PC-9 (cell line): ENCODE measurements around the gene SPTBN5. TPM values are rescaled to one million over a fixed set of nuclear protein-coding genes. Genes with fewer than 3 reads are reported as not detected.
A peak's percentile ranks its signal among the peaks of the same experiment; 100 is the strongest.

Source experiments
- BruUV-seq: library from RNA; stranded (reverse); fragments of 400-500 nt; replicated peaks from 2 replicates; lab custom pipeline; 2021; lab: Mats Ljungman, UMichigan
- CTCF ChIA-PET: fragments of 300-600 bp; sonication (Branson Sonifier 250); formaldehyde crosslinking; loops from one replicate; lab custom pipeline; 2022; ENCODE audit warnings: antibody characterized with exemption; lab: Charles Lee
- POLR2A ChIA-PET: fragments of 300-600 bp; sonication (Branson Sonifier 250); formaldehyde crosslinking; loops from one replicate; lab custom pipeline; 2022; ENCODE audit warnings: antibody characterized with exemption; ENCODE audit not compliant: unreplicated experiment; lab: Charles Lee
- DNase-seq, 2 experiments: peaks; one replicate each; pipeline versions ENCODE4 v3.0.0 to v3.0.0-alpha.2; 2015 to 2022; ENCODE audit warnings: mixed read lengths in 1 of 2
- H2AFZ ChIP-seq: fragments of 200-600 bp; sonication (generic); 2 replicates; pipeline ENCODE4 v1.8.1; 2017; ENCODE audit warnings: antibody characterized with exemption
- H3F3A ChIP-seq: fragments of 200-600 bp; sonication (generic); 2 replicates; pipeline ENCODE4 v1.8.1; 2017; ENCODE audit warnings: antibody characterized with exemption, mild to moderate bottlenecking, low read depth; ENCODE audit not compliant: insufficient read depth
- H3K27ac ChIP-seq: fragments of 200-600 bp; sonication (generic); 2 replicates; pipeline ENCODE4 v1.6.1; 2016; ENCODE audit warnings: mixed run types
- H3K27me3 ChIP-seq: fragments of 200-600 bp; sonication (generic); 2 replicates; pipeline ENCODE4 v1.6.1; 2016; ENCODE audit warnings: low read depth, mixed run types; ENCODE audit not compliant: insufficient read depth
- H3K36me3 ChIP-seq: fragments of 200-600 bp; sonication (generic); 2 replicates; pipeline ENCODE4 v1.6.1; 2016; ENCODE audit warnings: low read depth, mixed run types
- H3K4me1 ChIP-seq: fragments of 200-600 bp; sonication (generic); replicated peaks from 2 replicates; pipeline ENCODE4 v1.6.1; 2016; ENCODE audit warnings: mixed run types; ENCODE audit not compliant: insufficient read depth
- H3K4me2 ChIP-seq: fragments of 200-600 bp; sonication (generic); 2 replicates; pipeline ENCODE4 v1.6.1; 2017; ENCODE audit warnings: mixed run types
- H3K4me3 ChIP-seq: fragments of 200-600 bp; sonication (generic); 2 replicates; pipeline ENCODE4 v1.6.1; 2016; ENCODE audit warnings: mixed run types
- H3K79me2 ChIP-seq: fragments of 200-600 bp; sonication (generic); 2 replicates; pipeline ENCODE4 v1.6.1; 2017; ENCODE audit warnings: low read depth, mixed run types
- H3K9me2 ChIP-seq: fragments of 200-600 bp; sonication (generic); 2 replicates; pipeline ENCODE4 v1.8.1; 2017; ENCODE audit warnings: mild to moderate bottlenecking; ENCODE audit not compliant: insufficient read depth
- H3K9me3 ChIP-seq: fragments of 200-600 bp; sonication (generic); 2 replicates; pipeline ENCODE4 v1.8.1; 2016; ENCODE audit warnings: low read depth; ENCODE audit not compliant: insufficient read depth
- H4K20me1 ChIP-seq: fragments of 200-600 bp; sonication (generic); 2 replicates; pipeline ENCODE4 v1.8.1; 2017; ENCODE audit not compliant: insufficient read depth
- EZH2 ChIP-seq: fragments of 200-600 bp; sonication (generic); IDR thresholded peaks from 2 replicates; pipeline ENCODE4 v1.8.0; 2017; ENCODE audit warnings: antibody characterized with exemption, low read depth
- intact Hi-C: fragments of 100-400 bp; cut with micrococcal nuclease; formaldehyde crosslinking; loops from one replicate; pipeline ENCODE4 v1.10.0; 2022; ENCODE audit not compliant: unreplicated experiment
- microRNA-seq: library from miRNA; unstranded; fragments of <30 nt; microRNA quantifications from one replicate; pipeline ENCODE4 v1.2.0, GENCODE V29; 2021; ENCODE audit warnings: borderline number of aligned reads, borderline replicate concordance
- total RNA-seq: library from RNA; stranded (reverse); gene quantifications from 2 replicates; pipeline ENCODE4 v1.2.3, GENCODE V29; 2021
- TF ChIP-seq, protein P1 (sequence below): fragments of 200-600 bp; sonication (generic); conservative IDR thresholded peaks from 2 replicates; pipeline ENCODE4 v1.6.1; 2017; ENCODE audit warnings: mixed run types, antibody characterized with exemption, mild to moderate bottlenecking, moderate library complexity

Gene SPTBN5
- total RNA-seq, 1 experiment from 2014 or later: 2.6 TPM

DNA sequence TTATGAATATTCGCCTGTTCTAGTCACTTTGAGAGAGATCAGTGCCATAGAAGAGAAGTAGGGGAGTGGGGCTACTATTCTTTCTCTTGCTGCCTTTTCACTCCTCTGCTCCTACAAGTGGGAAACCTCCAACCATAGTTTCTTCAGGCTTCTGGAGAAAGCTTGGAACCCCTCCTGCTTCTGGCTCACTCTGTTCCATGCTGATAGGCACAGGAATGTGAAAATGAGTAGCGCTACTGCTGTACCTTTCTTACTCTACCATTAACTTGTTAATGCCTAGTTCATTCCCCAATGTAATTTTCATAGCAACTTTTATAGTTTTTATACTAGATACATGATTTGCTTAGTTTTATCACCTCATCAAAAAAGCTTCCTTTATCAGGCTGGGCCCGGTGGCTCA, 92.7 kb downstream of the SPTBN5 start:
- no peaks in the 10 kb centered on the region for H3K9me2 ChIP-seq
- H3K79me2 ChIP-seq: no peaks in the 10 kb centered on the region
- ChIA-PET CTCF (no interaction called here), POLR2A (no interaction called here)
- no peaks in the 10 kb centered on the region for H3K27me3 ChIP-seq
- BruUV-seq: no TSS peak
- H3K4me1 ChIP-seq: peaks cover 20% of the 10 kb centered on the region
- no peaks in the 10 kb centered on the region for H3K9me3 ChIP-seq
- no peak overlapping the region for H3K4me3 ChIP-seq
- H2AFZ ChIP-seq: no peak overlapping the region
- TF ChIP-seq, protein P1, sequence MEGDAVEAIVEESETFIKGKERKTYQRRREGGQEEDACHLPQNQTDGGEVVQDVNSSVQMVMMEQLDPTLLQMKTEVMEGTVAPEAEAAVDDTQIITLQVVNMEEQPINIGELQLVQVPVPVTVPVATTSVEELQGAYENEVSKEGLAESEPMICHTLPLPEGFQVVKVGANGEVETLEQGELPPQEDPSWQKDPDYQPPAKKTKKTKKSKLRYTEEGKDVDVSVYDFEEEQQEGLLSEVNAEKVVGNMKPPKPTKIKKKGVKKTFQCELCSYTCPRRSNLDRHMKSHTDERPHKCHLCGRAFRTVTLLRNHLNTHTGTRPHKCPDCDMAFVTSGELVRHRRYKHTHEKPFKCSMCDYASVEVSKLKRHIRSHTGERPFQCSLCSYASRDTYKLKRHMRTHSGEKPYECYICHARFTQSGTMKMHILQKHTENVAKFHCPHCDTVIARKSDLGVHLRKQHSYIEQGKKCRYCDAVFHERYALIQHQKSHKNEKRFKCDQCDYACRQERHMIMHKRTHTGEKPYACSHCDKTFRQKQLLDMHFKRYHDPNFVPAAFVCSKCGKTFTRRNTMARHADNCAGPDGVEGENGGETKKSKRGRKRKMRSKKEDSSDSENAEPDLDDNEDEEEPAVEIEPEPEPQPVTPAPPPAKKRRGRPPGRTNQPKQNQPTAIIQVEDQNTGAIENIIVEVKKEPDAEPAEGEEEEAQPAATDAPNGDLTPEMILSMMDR: no peak
- no peak for TF ChIP-seq EZH2
- no peaks in the 10 kb centered on the region for H4K20me1 ChIP-seq
- no peak for DNase-seq
- no peak overlapping the region for H3K4me2 ChIP-seq
- H3F3A ChIP-seq: no peaks in the 10 kb centered on the region
- intact Hi-C loops: no loop called here
- no peak overlapping the region for H3K27ac ChIP-seq
- H3K36me3 ChIP-seq: no peaks in the 10 kb centered on the region

DNA sequence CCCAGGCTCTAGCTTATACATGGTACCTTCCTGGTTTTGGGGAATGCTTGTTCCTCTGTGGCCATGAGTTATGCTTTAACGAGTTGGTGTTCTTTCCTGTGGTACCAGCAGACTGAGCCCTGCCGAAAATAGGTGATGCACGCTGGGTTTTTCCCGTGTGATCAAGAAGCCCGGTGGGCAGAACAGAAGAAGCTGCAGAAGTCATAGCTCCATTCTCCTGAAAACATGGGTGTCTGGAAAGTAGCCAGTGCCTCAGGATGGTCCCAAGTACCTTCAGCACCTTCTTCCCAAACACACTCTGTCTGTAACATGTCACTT, 94.4 kb downstream of the SPTBN5 start:
- no peaks in the 10 kb centered on the region for H3F3A ChIP-seq
- no peak overlapping the region for H2AFZ ChIP-seq
- H4K20me1 ChIP-seq: no peaks in the 10 kb centered on the region
- TF ChIP-seq EZH2: no peak
- TF ChIP-seq, protein P1: no peak
- no TSS peak for BruUV-seq
- intact Hi-C loops: no loop called here
- H3K4me1 ChIP-seq: peaks cover 20% of the 10 kb centered on the region
- H3K27me3 ChIP-seq: no peaks in the 10 kb centered on the region
- H3K4me2 ChIP-seq: no peak overlapping the region
- H3K79me2 ChIP-seq: no peaks in the 10 kb centered on the region
- H3K4me3 ChIP-seq: no peak overlapping the region
- H3K36me3 ChIP-seq: no peaks in the 10 kb centered on the region
- no peaks in the 10 kb centered on the region for H3K9me3 ChIP-seq
- CTCF ChIA-PET: no interaction called here
- POLR2A ChIA-PET: no interaction called here
- no peaks in the 10 kb centered on the region for H3K9me2 ChIP-seq
- DNase-seq: no peak
- no peak overlapping the region for H3K27ac ChIP-seq

DNA sequence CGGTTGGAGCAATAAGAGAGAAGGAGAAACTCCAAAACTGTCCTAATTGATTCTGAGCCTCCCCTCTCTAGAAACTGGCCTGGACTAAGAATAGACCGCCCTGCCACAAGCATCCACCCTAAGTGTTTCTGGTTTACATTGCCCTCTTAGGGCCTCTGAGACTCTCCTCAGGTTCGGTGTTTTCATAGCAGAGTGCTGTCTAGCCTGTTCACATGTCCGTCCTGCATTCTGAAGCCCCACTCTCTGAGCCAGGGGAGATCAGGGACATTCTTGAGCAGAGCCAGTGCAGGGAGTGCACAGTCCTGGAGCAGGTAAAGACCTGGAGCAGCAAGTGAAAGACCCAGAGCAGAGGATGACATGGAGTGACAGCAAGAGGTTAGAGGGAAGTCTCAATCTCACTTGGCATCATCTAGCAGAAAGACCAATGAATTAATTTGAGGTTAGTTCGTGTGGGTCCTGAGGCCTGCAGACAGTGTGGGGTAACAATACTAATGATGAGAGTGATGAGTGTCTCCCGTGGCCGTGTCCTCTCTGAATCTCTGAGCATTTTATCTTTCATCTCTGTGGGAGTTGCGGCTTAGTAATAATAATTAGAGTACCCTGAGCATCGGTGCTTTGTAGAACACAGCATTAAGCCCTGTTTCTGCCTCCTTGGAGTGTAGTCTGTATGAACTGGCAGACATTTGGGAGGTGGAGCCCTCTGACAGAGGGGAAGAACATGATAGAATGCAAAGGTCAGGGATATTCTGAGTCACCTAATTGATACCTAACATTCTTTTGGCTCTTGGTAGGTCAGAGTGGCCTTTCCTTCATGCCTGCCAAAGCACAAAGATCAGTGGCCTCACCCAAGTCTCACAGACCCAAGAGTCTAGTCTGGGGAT, 95.0 kb downstream of the SPTBN5 start:
- Histone ChIP-seq H3K36me3 (no peaks in the 10 kb centered on the region), H3F3A (no peaks in the 10 kb centered on the region), H3K4me1 (peaks cover 20% of the 10 kb centered on the region), H3K79me2 (no peaks in the 10 kb centered on the region), H4K20me1 (no peaks in the 10 kb centered on the region), H3K9me3 (no peaks in the 10 kb centered on the region), H3K4me2 (no peak overlapping the region), H2AFZ (no peak overlapping the region), H3K27ac (no peak overlapping the region), H3K27me3 (no peaks in the 10 kb centered on the region), H3K9me2 (no peaks in the 10 kb centered on the region), H3K4me3 (no peak overlapping the region)
- no TSS peak for BruUV-seq
- intact Hi-C loops: no loop called here
- CTCF ChIA-PET: no interaction called here
- TF ChIP-seq, protein P1: no peak
- no peak for TF ChIP-seq EZH2
- POLR2A ChIA-PET: no interaction called here
- DNase-seq: peak in 1 of 2 experiments; percentile 60

Small RNAs within 50 kb of the gene (microRNA-seq; reads per million reads assigned to microRNA genes)
- gene MIR4310: not detected

Other genes starting within 250 kb of the SPTBN5 start
- gene MGA, start 233.6 kb downstream of the SPTBN5 start, total RNA-seq: 31.8 and 38.5 TPM in 2 replicates
- gene MAPKBP1, start 119.6 kb downstream of the SPTBN5 start, total RNA-seq: 17.6 and 22.9 TPM in 2 replicates
- 6.5 and 11.7 TPM in 2 replicates for gene JMJD7, start 66.0 kb downstream of the SPTBN5 start, total RNA-seq
- gene PLA2G4B, start 55.2 kb downstream of the SPTBN5 start, total RNA-seq: 3.6 and 7.8 TPM in 2 replicates
- 15.4 and 18.1 TPM in 2 replicates for gene EHD4, start 78.5 kb upstream of the SPTBN5 start, total RNA-seq
- not detected in 2 replicates for gene PLA2G4E, start 127.0 kb upstream of the SPTBN5 start, total RNA-seq
- 0.90 and 1.4 TPM in 2 replicates for gene PLA2G4D, start 200.5 kb upstream of the SPTBN5 start, total RNA-seq